Measurements from ENCODE around the gene MRGPRF.

GRCh38 chr11:68965901-68966853 lies 46.9 kb downstream of the MRGPRF start:
- no peak for TF ChIP-seq EZH2 (IDR thresholded peaks at IDR 0.05; ENCODE audit: borderline replicate concordance, insufficient read depth, low read depth, low read length, poor library complexity, severe bottlenecking)
- TF ChIP-seq, protein P1, sequence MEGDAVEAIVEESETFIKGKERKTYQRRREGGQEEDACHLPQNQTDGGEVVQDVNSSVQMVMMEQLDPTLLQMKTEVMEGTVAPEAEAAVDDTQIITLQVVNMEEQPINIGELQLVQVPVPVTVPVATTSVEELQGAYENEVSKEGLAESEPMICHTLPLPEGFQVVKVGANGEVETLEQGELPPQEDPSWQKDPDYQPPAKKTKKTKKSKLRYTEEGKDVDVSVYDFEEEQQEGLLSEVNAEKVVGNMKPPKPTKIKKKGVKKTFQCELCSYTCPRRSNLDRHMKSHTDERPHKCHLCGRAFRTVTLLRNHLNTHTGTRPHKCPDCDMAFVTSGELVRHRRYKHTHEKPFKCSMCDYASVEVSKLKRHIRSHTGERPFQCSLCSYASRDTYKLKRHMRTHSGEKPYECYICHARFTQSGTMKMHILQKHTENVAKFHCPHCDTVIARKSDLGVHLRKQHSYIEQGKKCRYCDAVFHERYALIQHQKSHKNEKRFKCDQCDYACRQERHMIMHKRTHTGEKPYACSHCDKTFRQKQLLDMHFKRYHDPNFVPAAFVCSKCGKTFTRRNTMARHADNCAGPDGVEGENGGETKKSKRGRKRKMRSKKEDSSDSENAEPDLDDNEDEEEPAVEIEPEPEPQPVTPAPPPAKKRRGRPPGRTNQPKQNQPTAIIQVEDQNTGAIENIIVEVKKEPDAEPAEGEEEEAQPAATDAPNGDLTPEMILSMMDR (IDR thresholded peaks at IDR 0.05), result no peak

All from B cell (primary cell).